ENCODE results near the gene DUSP22.

DNA sequence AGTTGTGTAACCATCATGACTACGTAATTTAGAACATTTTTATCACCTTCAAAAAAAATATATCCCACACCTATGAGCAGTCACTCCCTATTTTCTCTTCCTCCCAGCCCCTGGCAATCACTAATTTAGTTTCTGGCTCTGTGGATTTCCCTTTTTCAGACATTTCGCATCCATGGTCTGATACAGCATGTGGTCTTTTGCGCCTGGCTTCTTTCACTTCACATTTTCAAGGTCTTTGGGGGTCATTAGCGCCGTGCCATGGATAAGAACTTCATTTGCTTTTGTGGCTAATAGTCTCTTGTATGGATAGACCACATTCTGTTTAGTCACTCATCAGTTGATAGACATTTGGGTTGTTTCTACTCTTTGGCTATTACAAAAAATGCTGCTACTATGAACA lies 44.9 kb upstream of the DUSP22 start:
- TF ChIP-seq GATA2 (IDR thresholded peaks at IDR 0.05; ENCODE audit: low read depth, low read length) (no peak), GATA3 (IDR thresholded peaks at IDR 0.05; ENCODE audit: low read depth, low read length) (no peak)

Measured in SH-SY5Y (cell line).